Gastroesophageal sphincter (tissue), 4 donors: Measurements from ENCODE around the gene HCRTR2. TPM values are rescaled to one million over a fixed set of nuclear protein-coding genes. Genes with fewer than 3 reads are reported as not detected.

Experiments
- ATAC-seq: fragments of 150-250 bp; one replicate; pipeline ENCODE4 v1.9.1; 2016; ENCODE audit warnings: mild to moderate bottlenecking, moderate library complexity
- H3K27ac ChIP-seq, 4 donors: fragments of 200-600 bp; sonication (generic) in 3 of 4; 1 replicate in 3 of 4; 2 replicates in 1 of 4; pipeline ENCODE4 v1.5.1; 2016 to 2019
- H3K27me3 ChIP-seq: fragments of 200-600 bp; sonication (generic); one replicate; pipeline ENCODE4 v1.5.1; 2019
- H3K36me3 ChIP-seq, 2 donors: fragments of 200-600 bp; sonication (generic); one replicate each; pipeline ENCODE4 v1.5.1; 2019; ENCODE audit warnings: control low read depth in 1 of 2
- H3K4me1 ChIP-seq, 3 donors: fragments of 200-600 bp; sonication (generic); 1 replicate in 2 of 3; 2 replicates in 1 of 3; pipeline ENCODE4 v1.5.1; 2016 to 2019; ENCODE audit warnings: control low read depth in 2 of 3
- H3K4me3 ChIP-seq, 2 donors: fragments of 200-600 bp; sonication (generic); one replicate each; pipeline ENCODE4 v1.5.1; 2019; ENCODE audit warnings: mild to moderate bottlenecking in 1 of 2, moderate library complexity in 1 of 2
- H3K9me3 ChIP-seq, 3 donors: fragments of 200-600 bp; sonication (generic); one replicate each; pipeline ENCODE4 v1.5.1; 2017 to 2019; ENCODE audit warnings: control low read depth in 2 of 3
- CTCF ChIP-seq, 4 experiments: fragments of 200-600 bp in 2 of 4; fragments of 450-650 bp in 2 of 4; sonication (generic) in 1 of 4; IDR thresholded peaks; one replicate each; pipeline ENCODE4 v1.5.1; 2017 to 2019; ENCODE audit warnings: antibody characterized with exemption in 4 of 4, mild to moderate bottlenecking in 2 of 4, moderate library complexity in 2 of 4
- EP300 ChIP-seq: sonication (generic); formaldehyde crosslinking; IDR thresholded peaks from one replicate; pipeline ENCODE4 v1.6.1; 2017; ENCODE audit warnings: antibody characterized with exemption, mild to moderate bottlenecking
- POLR2A ChIP-seq, 2 donors: fragments of 450-650 bp; IDR thresholded peaks; one replicate each; pipeline ENCODE4 v1.6.1; 2017; ENCODE audit warnings: antibody characterized with exemption in 2 of 2, mild to moderate bottlenecking in 2 of 2, moderate library complexity in 1 of 2
- POLR2AphosphoS5 ChIP-seq: sonication (generic); formaldehyde crosslinking; IDR thresholded peaks from one replicate; pipeline ENCODE4 v1.6.1; 2017; ENCODE audit warnings: antibody characterized with exemption
- WGBS, 2 donors: methylation state at CpG; one replicate each; pipeline ENCODE4 v1.1.5; 2018; ENCODE audit warnings: low coverage in 1 of 2; 5-methylcytosine and 5-hydroxymethylcytosine counted together
- total RNA-seq, 4 donors: library from RNA; depleted of rRNA; stranded (reverse); fragments of >200 nt; gene quantifications; one replicate each; pipeline ENCODE4 v1.1.0, GENCODE V29; 2016

HCRTR2 gene
- total RNA-seq, 4 donors from 2014 or later: 0.42 TPM; not detected in 3

DNA sequence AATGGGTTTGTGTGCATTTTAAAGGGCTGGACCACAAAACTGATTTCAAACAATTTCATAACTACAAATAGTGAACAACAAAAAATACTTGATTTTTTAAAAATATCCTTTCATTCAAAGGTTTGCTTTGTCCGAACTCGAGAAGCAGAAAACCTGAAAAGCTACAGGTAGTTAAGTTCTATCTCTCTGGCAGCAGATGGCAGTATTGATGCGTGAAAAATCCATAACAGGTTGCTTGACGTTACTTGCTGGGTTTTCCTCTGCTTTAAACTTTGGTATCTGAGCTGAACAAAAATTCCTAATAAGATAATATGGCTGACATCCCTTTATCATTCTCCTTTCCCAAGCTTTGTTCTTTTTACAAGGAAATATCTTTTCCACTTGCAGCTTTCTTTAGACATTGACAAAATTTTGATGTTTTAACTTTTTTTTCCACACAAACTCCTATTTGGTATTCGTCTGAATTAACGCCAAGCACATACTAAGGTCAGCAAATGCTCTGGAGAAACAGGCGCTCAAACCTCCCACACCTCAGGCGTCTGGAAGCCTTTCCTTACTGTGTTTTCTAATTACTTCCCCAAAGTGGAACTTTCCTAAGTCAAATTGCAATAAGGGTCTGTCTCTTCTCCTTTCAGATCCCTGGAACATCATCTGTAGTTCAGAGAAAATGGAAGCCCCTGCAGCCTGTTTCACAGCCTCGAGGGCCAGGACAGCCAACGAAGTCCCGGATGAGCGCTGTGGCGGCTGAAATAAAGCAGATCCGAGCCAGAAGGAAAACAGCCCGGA, 102.6 kb downstream of the HCRTR2 start:
- TF ChIP-seq POLR2AphosphoS5: no peak
- peak; percentile 20 to 49 (median 40) for TF ChIP-seq CTCF (IDR thresholded peaks at IDR 0.05)
- Histone ChIP-seq H3K4me3 (no peak overlapping the region), H3K27me3 (no peaks in the 10 kb centered on the region), H3K27ac (no peak overlapping the region), H3K9me3 (no peaks in the 10 kb centered on the region), H3K36me3 (no peaks in the 10 kb centered on the region), H3K4me1 (no peaks in the 10 kb centered on the region)
- ATAC-seq: no peak
- WGBS, 2 donors: 25 to 42% methylated on average over 10 to 15 of the region's 15 CpGs

DNA sequence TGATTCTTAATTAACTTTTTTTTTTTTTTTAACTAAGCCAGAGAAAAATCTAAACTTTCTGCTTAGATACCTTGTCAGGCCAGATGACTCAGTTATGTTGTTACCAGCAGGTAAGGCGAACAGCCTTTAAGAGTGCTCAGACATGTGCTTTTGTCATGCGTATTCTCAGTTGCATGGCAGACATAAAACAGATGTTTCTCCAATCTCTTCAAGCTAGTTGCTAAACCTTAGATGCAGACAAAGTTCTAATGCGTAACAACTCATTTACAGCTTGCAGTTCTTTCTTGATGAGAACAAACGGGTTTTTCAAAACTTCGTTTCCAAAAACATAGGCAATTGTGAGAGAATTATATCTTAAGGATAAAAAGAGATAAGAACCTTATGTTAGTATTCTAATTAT, 103.3 kb downstream of the HCRTR2 start:
- no peaks in the 10 kb centered on the region for H3K4me1 ChIP-seq
- no peak for TF ChIP-seq POLR2A (IDR thresholded peaks at IDR 0.05)
- no peak for TF ChIP-seq CTCF (IDR thresholded peaks at IDR 0.05)
- H3K9me3 ChIP-seq: no peaks in the 10 kb centered on the region
- H3K27me3 ChIP-seq: no peaks in the 10 kb centered on the region
- no peaks in the 10 kb centered on the region for H3K36me3 ChIP-seq
- WGBS, 2 donors: 58 to 82% methylated on average over 5 of the region's 5 CpGs
- H3K27ac ChIP-seq: no peak overlapping the region
- H3K4me3 ChIP-seq: no peak overlapping the region
- ATAC-seq: no peak

DNA sequence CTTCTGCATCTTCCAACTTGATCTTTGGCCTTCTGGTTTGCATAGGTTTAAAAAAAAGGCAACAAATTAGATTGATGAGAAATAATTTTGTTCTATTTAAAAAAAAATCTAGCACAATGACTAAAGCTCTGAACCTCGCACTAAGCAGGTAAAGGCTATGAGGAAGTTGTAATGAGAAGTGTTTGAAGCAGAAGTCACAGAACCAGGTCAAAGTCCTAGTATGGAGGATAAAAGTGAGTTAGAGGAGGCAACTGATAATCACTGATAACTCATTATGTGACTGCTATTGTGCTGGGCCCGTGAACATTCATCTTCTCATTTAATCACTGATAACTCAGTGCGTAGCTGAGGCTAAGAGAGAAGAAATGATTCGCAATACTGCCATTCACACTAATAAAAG, 106.9 kb downstream of the HCRTR2 start:
- Histone ChIP-seq H3K27me3 (no peaks in the 10 kb centered on the region), H3K9me3 (no peaks in the 10 kb centered on the region), H3K27ac (no peak overlapping the region), H3K36me3 (no peaks in the 10 kb centered on the region), H3K4me3 (no peak overlapping the region), H3K4me1 (no peaks in the 10 kb centered on the region)
- WGBS, 2 donors: 83 to 88% methylated on average over 4 of the region's 4 CpGs
- TF ChIP-seq POLR2A (IDR thresholded peaks at IDR 0.05): no peak
- TF ChIP-seq POLR2AphosphoS5: no peak
- TF ChIP-seq CTCF (IDR thresholded peaks at IDR 0.05): no peak
- no peak for TF ChIP-seq EP300
- no peak for ATAC-seq

- TF ChIP-seq POLR2AphosphoS5: no peak
- TF ChIP-seq EP300: no peak
- no peak for TF ChIP-seq POLR2A (IDR thresholded peaks at IDR 0.05)
- no peak for TF ChIP-seq CTCF (IDR thresholded peaks at IDR 0.05)
- Histone ChIP-seq H3K4me1 (no peaks in the 10 kb centered on the region), H3K4me3 (no peak overlapping the region), H3K36me3 (no peaks in the 10 kb centered on the region), H3K27me3 (no peaks in the 10 kb centered on the region), H3K9me3 (no peaks in the 10 kb centered on the region), H3K27ac (no peak overlapping the region)
- ATAC-seq: no peak
- WGBS, 2 donors: 53% methylated on average over 6 of the region's 6 CpGs; no CpG with 5 or more reads in 1 of the 2 donors
These were observed 107.8 kb downstream of the HCRTR2 start for GRCh38 chr6:55282115-55282514.

DNA sequence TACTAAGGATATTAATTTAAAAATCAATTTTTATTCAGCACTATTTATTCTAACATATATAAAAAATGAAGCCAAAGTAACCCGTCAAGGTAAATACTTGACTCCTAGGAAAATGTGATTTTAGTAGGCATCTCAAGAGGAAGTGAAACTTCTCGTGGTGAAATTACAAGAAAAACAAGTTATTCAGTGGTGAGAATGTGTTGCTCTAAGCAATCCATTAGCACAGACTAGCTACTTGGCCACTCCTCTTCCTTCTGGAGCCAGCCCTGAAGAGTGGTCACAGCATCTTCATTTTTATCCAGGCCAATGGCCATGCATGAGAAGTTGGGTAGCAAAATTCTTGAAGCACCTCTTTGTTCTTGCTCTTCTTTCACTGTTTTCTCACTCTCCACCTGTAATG, 112.5 kb downstream of the HCRTR2 start:
- Histone ChIP-seq H3K27me3 (no peaks in the 10 kb centered on the region), H3K4me3 (no peak overlapping the region), H3K36me3 (no peaks in the 10 kb centered on the region), H3K4me1 (no peaks in the 10 kb centered on the region), H3K9me3 (no peaks in the 10 kb centered on the region), H3K27ac (no peak overlapping the region)
- WGBS, 2 donors: 83 to 84% methylated on average over 2 of the region's 2 CpGs
- TF ChIP-seq POLR2A (IDR thresholded peaks at IDR 0.05) (no peak), EP300 (no peak), POLR2AphosphoS5 (no peak), CTCF (IDR thresholded peaks at IDR 0.05) (no peak)
- no peak for ATAC-seq
